GM19328 (cell line): ENCODE measurements around the gene TCEA2.

Experiments used
- ATAC-seq: cut with Tn5 transposase; IDR thresholded peaks from one replicate; pipeline ENCODE4 v1.9.1; 2021; ENCODE audit warnings: mild to moderate bottlenecking, moderate library complexity; ENCODE audit not compliant: unreplicated experiment

The TCEA2 gene

GRCh38 chr20:64035066-64035932 lies 27.7 kb upstream of the TCEA2 start:
- ATAC-seq, result no peak

GRCh38 chr20:64035933-64036345 lies 27.1 kb upstream of the TCEA2 start, which contains the start of gene C20orf204:
Gene C20orf204 (plus strand): TSS chr20:64036182. CDS start chr20:64036324, 142 bp downstream.
- ATAC-seq, result no peak

DNA sequence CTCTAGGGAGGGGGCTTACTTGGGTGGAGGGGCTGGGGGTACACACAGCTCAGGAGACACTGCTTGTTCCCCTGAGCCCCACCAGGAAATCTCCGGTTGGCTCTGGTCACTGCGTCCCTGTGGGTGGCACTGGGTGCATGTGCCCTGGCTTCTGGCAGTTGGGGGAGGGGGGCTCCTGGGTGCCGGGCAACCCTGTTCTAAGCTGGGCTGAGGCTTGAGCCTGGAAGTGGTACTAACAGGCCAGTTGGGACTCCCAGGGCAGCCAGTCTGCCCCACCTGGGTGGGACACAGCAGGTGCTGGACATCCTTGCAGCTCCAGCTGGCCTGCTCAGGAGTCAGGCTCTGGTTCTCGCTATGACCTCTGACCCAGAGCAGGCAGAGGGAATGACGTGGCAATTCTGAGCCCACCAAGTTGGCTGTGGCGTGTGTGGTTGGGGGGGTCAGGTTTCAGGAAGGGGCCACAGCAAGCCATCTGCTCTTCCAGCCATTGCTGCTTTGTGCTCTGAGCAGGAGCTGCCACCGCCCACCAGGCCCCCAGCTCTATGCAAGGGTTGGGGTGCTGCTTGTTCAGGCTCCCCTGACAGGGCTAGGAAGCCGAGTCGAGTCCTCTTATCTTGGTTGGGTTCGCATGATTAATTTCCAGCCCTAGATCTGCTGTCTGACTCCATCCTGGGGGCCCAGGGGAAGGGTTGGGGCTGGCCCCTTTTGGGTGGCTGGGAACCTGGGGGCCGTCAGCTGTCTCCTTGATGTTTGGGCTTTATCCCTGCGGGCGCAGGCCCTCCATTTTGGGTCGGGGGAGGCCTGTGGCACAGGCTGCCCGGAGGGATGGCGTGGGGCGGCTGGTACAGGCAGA lies 26.4 kb upstream of the TCEA2 start:
- ATAC-seq, result no peak

- no peak for ATAC-seq
These were observed 25.9 kb upstream of the TCEA2 start for GRCh38 chr20:64037199-64037497.

DNA sequence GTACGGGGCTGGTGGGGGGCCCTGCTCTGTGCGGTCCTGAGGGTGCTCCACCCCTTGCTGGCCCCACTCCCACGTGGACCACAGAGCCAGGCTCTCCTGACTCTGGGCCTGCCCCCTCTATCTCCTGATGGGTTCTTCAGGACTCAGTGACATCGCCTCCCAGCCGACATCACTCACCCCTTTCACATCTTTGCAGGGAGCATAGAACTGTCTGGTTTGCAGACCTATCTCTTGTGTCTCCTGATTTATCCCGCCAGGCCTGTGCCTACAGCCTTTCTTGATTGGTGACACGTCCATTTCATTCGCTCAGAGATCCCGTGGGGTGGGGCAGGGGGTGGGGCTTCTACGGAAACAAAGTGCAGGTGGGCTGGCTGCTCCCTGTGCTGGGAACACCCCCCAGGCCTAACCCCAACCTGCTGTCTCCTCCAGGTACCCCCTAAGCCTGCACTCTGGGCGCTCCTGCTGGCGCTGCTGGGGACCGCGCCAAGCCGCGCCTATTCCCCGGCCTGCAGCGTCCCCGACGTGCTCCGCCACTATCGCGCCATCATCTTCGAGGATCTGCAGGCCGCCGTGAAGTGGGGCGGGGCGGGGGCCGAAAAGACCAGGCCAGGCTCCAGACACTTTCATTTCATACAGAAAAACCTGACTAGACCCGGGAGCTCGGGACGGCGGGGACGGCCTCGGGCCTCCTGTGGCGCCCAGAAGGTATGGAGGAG lies 25.3 kb upstream of the TCEA2 start:
- ATAC-seq, result no peak

GRCh38 chr20:64038224-64038564 lies 24.8 kb upstream of the TCEA2 start:
- no peak for ATAC-seq

DNA sequence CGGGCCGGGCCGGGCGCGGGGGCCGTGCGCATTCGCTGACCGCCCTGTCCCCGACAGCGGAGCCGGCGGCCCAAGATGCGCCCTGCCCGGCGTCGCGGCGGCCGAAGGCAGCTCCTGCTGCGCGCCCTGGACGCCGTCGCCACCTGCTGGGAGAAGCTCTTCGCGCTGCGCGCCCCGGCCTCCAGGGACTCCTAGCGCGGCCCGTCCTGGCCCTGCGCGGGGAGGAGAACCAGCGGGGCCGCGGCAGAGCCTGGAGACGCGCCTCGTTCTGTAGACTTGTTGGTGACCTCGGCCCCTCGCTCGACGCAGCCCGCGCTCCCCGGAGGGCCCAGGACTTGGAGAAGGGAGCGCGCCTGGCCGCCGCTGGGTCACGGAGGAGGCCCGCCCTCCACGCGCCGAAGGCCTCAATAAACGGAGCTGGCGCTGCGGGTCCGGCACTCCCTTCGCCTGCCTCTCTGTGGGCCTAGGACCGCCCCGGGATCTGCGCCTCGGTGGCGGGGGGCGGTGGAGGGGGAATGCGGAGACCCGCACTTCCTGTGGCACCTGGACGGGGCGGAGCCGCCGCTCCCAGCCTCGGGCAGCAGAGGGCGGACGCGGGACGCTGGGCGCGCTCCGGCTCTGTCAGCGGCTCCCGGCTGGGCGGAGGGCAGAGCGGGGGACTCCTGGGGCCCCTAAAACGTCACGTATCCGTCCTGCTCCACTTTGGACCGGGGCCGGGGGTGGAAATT lies 24.3 kb upstream of the TCEA2 start:
- no peak for ATAC-seq

DNA sequence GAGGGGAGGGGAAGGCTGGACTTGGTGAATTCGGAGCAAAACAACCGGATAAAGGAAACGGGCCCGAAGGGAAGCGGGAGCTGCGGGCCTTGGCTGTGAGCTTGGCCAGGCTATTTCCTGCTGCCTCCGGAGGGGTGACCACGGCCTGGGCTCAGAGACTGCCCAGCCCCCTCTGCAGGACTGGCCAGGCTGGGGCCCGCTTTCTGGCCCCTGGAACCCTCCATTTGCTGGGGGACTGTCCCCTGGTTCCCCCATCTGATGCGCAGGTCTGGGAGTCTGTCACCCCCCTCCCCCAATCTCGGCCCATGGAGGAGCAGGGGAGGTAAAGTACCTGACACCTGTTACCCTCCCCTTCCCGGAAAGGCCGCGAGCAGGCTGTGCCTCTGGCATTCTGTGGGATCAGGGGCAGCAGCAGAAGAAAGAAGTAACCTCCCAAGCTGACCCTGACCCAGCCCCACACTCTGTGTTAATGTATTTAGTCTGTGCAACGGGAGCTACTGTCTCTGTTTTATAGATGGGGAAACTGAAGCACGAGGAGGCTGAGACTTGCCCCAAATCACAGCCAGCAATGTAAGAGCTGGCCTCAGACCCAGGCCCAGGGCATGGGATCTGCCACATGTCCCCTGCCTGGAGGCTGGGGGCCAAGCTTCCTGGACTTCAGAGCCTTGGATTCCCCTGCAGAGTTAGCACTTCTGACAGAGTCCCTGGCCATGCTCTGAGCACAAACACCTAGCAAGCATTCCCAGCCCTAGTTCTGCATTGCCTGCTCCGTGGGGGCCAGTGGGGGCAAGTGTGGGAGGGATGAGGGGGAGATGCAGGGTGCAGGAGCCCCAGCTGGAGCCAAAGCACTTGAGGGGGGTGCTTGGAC lies 23.5 kb upstream of the TCEA2 start:
- no peak for ATAC-seq

DNA sequence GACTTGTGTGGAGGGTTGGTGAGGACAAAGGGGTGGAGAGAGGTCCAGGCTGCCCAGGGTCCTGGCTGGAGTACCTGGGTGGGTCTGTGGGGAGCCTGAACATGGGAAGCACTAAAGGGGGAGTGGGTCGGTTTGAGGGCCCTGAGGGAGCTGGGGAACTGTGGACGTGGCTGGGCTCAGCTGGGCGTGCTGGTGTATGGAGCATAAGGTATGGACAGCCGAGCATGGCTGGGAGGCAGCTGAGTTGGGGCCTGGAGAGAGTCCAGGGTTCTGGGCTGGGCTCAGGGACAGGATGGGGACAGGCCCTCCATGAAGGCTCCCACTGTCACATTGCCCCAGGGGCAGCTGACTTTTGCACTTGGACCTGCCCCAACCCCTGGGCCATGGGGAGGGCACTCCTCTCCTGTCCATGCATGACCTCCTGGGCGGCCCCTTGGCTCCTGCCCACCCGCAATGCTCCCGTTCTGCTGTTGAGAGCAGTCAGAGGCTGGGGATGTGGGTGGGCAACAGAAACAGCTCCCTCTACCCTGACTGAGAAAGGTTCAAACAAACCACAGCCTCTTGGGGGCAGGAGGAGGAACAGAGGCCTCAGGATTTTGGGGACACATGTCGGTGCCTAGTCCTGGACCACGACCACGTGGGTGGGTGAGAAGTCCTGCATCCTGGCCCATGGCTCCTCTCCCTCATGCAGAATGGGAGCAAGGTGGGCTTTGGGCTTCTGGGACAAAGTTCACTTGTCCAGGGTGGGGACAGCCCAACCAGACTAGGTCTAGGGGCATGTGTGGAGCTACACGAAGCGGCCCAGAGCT lies 22.6 kb upstream of the TCEA2 start:
- ATAC-seq, result no peak

- ATAC-seq, result no peak
These were observed 21.8 kb upstream of the TCEA2 start for GRCh38 chr20:64041040-64041780.

GRCh38 chr20:64041781-64042053 lies 21.3 kb upstream of the TCEA2 start:
- ATAC-seq, result no peak

- ATAC-seq, result no peak
These were observed 20.8 kb upstream of the TCEA2 start for GRCh38 chr20:64042054-64042781.

DNA sequence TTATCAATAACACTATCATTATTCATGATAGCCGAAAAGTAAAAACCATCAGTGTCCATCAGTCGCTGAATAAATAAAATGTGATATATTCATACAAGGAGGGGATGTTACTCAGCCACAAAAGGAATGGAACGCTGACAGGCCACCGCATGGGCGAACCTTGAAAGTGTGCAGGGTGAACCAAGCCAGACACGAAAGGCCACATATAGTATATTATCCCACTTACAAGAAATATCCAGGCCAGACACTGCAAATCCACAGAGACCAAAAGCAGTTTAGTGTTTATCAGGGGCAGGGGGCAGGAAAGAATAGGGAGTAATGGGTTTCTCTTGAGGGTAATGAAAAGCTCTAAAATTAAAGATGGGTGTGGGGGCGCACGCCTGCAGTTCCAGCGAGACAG lies 19.2 kb upstream of the TCEA2 start:
- ATAC-seq, result no peak

- ATAC-seq, result no peak
These were observed 18.3 kb upstream of the TCEA2 start for GRCh38 chr20:64044484-64045247.

GRCh38 chr20:64045346-64046011 lies 17.5 kb upstream of the TCEA2 start:
- ATAC-seq, result no peak

DNA sequence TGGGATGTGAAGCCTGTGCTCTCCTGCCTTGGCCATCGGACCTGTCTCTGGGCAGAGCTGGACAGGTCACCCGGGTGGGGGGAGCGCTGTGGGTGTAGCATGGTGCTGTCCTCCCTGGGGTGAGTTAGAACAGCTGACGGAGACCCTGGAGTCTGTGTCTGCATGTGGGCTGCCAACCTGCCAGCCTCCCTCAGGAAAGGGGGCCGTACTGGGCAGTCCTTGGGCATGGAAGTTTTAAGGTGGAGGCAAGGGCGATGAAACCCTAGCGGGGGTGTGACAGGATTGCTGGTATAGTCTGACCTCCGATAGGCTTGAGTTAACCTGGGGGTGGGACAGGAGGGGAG lies 16.0 kb upstream of the TCEA2 start:
- no peak for ATAC-seq

DNA sequence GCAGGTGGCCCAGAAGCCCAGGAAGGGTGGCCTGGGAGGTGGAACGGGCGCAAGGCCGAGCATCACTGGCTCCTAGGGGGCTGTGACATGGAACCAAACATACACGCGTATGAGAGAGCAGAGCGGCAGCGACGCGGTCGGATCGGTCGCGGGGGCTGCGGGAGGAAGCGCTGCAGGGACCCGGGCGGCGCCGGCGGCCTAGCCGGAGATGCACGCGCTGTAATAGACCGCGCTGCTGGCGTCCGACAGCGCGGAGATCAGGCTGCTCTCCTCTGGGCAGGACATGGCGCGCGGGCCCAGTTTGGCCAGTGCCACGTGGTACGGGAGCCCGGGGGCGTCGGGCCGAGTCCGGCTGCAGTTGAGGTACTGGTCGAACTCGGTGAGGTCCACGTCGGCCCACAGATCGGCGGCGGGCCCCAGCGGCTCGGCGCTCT lies 15.0 kb upstream of the TCEA2 start:
- no peak for ATAC-seq
